Breast epithelium (tissue), 4 donors: ENCODE results near the gene RGS12. TPM values are rescaled to one million over a fixed set of nuclear protein-coding genes. Genes with fewer than 3 reads are reported as not detected.

ENCODE experiments used
- DNase-seq, 2 donors: peaks; one replicate each; pipeline ENCODE4 v3.0.0-alpha.2; 2019; ENCODE audit warnings: low spot score in 2 of 2
- H3K27ac ChIP-seq, 2 donors: fragments of 200-600 bp; sonication (generic) in 1 of 2; one replicate each; pipeline ENCODE4 v1.5.1; 2016 to 2019; ENCODE audit warnings: mild to moderate bottlenecking in 1 of 2
- H3K27me3 ChIP-seq, 2 donors: fragments of 200-600 bp; sonication (generic) in 1 of 2; one replicate each; pipeline versions ENCODE4 v1.5.1 to v1.6.0; 2017 to 2019; ENCODE audit warnings: control low read depth in 1 of 2, mild to moderate bottlenecking in 1 of 2
- H3K36me3 ChIP-seq: fragments of 200-600 bp; one replicate; pipeline ENCODE4 v1.5.1; 2019
- H3K4me1 ChIP-seq, 2 donors: fragments of 200-600 bp; sonication (generic); one replicate each; pipeline ENCODE4 v1.5.1; 2016 to 2019; ENCODE audit warnings: control low read depth in 1 of 2
- H3K4me3 ChIP-seq, 3 donors: fragments of 200-600 bp; sonication (generic); 1 replicate in 2 of 3; 2 replicates in 1 of 3; pipeline ENCODE4 v1.5.1; 2016 to 2019; ENCODE audit warnings: mild to moderate bottlenecking in 3 of 3, moderate library complexity in 2 of 3
- H3K9me3 ChIP-seq, 2 donors: fragments of 200-600 bp; sonication (generic) in 1 of 2; one replicate each; pipeline ENCODE4 v1.5.1; 2016 to 2019; ENCODE audit warnings: control low read depth in 1 of 2
- CTCF ChIP-seq, 3 donors: fragments of 450-650 bp; IDR thresholded peaks; one replicate each; pipeline ENCODE4 v1.5.1; 2016 to 2017; ENCODE audit warnings: antibody characterized with exemption in 3 of 3, mild to moderate bottlenecking in 3 of 3, moderate library complexity in 3 of 3
- POLR2A ChIP-seq: fragments of 450-650 bp; IDR thresholded peaks from one replicate; pipeline ENCODE4 v1.6.1; 2016; ENCODE audit warnings: antibody characterized with exemption, mild to moderate bottlenecking, moderate library complexity
- POLR2AphosphoS5 ChIP-seq, 3 donors: sonication (generic); formaldehyde crosslinking; IDR thresholded peaks; one replicate each; pipeline ENCODE4 v1.6.1; 2017; ENCODE audit warnings: antibody characterized with exemption in 3 of 3
- intact Hi-C: fragments of 100-400 bp; cut with DNase I; formaldehyde crosslinking; loops from one replicate; pipeline ENCODE4 v1.15.1; 2023; ENCODE audit warnings: low total_unique reads
- total RNA-seq, 3 donors: library from RNA; depleted of rRNA; stranded (reverse); fragments of >200 nt; gene quantifications; one replicate each; pipeline ENCODE4 v1.1.0, GENCODE V29; 2016

The RGS12 gene
- total RNA-seq, 3 donors from 2014 or later: 24.3 to 94.5 (median 29.9) TPM

DNA sequence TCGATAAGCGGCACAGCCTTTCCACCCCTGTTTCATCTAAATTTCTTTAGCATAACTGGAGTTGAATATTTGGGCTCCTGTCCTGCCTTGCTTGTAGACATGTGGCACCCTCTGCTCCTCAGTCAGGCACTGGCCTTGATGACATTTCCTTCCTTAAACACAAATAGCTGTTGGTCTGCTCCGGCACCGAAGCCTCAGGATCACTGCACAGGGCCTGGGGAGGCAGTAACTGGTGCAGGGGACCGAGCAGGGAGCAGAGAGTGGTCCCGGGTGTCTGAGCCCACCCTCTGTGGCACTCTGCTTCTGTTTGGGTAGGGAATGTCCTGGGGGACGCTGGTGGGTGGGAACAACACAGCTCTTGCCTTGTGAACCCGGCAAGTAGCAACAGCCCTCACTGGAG is 13.6 kb downstream of the RGS12 start:
- no peak overlapping the region for H3K27ac ChIP-seq
- no peaks in the 10 kb centered on the region for H3K36me3 ChIP-seq
- H3K4me1 ChIP-seq: peaks cover 7% of the 10 kb centered on the region in 2 donors
- TF ChIP-seq POLR2AphosphoS5 (IDR thresholded peaks at IDR 0.05) (no peak), POLR2A (no peak), CTCF (IDR thresholded peaks at IDR 0.05) (no peak)
- H3K9me3 ChIP-seq: no peaks in the 10 kb centered on the region
- peak in 1 of 2 donors; percentile 17 for DNase-seq
- intact Hi-C loops: no loop called here
- H3K4me3 ChIP-seq: no peak overlapping the region
- H3K27me3 ChIP-seq: no peaks in the 10 kb centered on the region

- intact Hi-C loops: no loop called here
- H3K4me1 ChIP-seq: peaks cover 7% of the 10 kb centered on the region in 2 donors
These were observed 14.2 kb downstream of the RGS12 start for GRCh38 chr4:3307060-3307459.

DNA sequence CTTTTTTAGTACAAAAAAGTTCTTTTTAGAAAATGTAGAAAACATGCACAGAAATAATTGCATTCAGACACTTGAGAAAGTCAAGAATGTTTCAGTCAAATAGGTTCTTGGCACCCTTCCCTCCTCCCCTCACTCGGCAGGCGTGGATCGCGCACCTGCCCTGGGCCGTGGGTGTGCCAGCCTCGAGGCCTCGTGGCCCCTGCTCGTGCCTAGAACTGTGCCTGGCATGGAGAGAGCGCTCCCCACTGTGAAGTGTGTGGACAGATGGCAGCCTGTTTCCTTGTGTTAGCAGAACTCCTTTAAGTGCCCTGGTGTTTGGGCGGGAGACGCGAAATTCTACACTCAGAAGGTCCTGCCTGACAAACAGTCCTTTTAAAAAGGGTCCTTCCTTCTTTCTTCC is 14.7 kb downstream of the RGS12 start:
- peak in 1 of 2 donors; percentile 6 for DNase-seq
- Histone ChIP-seq H3K4me1 (peaks cover 7% of the 10 kb centered on the region in 2 donors), H3K4me3 (no peak overlapping the region), H3K27me3 (no peaks in the 10 kb centered on the region), H3K36me3 (no peaks in the 10 kb centered on the region), H3K27ac (no peak overlapping the region), H3K9me3 (no peaks in the 10 kb centered on the region)
- intact Hi-C loops: no loop called here
- TF ChIP-seq POLR2A (no peak), POLR2AphosphoS5 (IDR thresholded peaks at IDR 0.05) (no peak), CTCF (IDR thresholded peaks at IDR 0.05) (no peak)

More at GRCh38 chr4:3307060-3307459, 14.2 kb downstream of the RGS12 start:
- Histone ChIP-seq H3K4me3 (no peak overlapping the region), H3K27me3 (no peaks in the 10 kb centered on the region), H3K9me3 (no peaks in the 10 kb centered on the region), H3K36me3 (no peaks in the 10 kb centered on the region), H3K27ac (no peak overlapping the region)
- TF ChIP-seq POLR2A: no peak
- TF ChIP-seq CTCF (IDR thresholded peaks at IDR 0.05): no peak
- no peak for TF ChIP-seq POLR2AphosphoS5 (IDR thresholded peaks at IDR 0.05)
- DNase-seq: peak in 1 of 2 donors; percentile 37

GRCh38 chr4:3307891-3308575 is 15.2 kb downstream of the RGS12 start:
- peak in 1 of 2 donors; percentile 30 for DNase-seq
- H3K27me3 ChIP-seq: no peaks in the 10 kb centered on the region
- intact Hi-C loops: no loop called here
- H3K27ac ChIP-seq: no peak overlapping the region
- H3K9me3 ChIP-seq: no peaks in the 10 kb centered on the region
- TF ChIP-seq POLR2AphosphoS5 (IDR thresholded peaks at IDR 0.05): no peak
- no peak for TF ChIP-seq CTCF (IDR thresholded peaks at IDR 0.05)
- no peak for TF ChIP-seq POLR2A
- no peak overlapping the region for H3K4me3 ChIP-seq
- H3K36me3 ChIP-seq: no peaks in the 10 kb centered on the region
- H3K4me1 ChIP-seq: peaks cover 7% of the 10 kb centered on the region in 2 donors

GRCh38 chr4:3308691-3309090 is 15.9 kb downstream of the RGS12 start:
- H3K9me3 ChIP-seq: no peaks in the 10 kb centered on the region
- H3K4me1 ChIP-seq: peaks cover 7% of the 10 kb centered on the region in 2 donors
- no peaks in the 10 kb centered on the region for H3K27me3 ChIP-seq
- peak in 1 of 2 donors; percentile 30 for DNase-seq
- no peak overlapping the region for H3K4me3 ChIP-seq
- no peak overlapping the region for H3K27ac ChIP-seq
- intact Hi-C loops: no loop called here
- TF ChIP-seq POLR2A (no peak), CTCF (IDR thresholded peaks at IDR 0.05) (no peak), POLR2AphosphoS5 (IDR thresholded peaks at IDR 0.05) (no peak)
- H3K36me3 ChIP-seq: no peaks in the 10 kb centered on the region
